Cardiac fibroblast (primary cell): ENCODE data around the gene ABITRAM.
"Not testable (repeated sequence)": the region's sequence is repeated elsewhere in the genome, so short reads cannot be mapped to it uniquely, and the experiment has no call there.

Experiments used
- DNase-seq, 2 donors: peaks; one replicate each; pipeline versions ENCODE4 v3.0.0 to v3.0.0-alpha.2; 2010; ENCODE audit warnings: low read depth in 2 of 2
- H3K4me3 ChIP-seq, 2 donors: replicated peaks in 1 of 2; 1 replicate in 1 of 2; 2 replicates in 1 of 2; pipeline ENCODE4 v1.5.1; 2011; ENCODE audit warnings: low read depth in 2 of 2, low read length in 2 of 2, mild to moderate bottlenecking in 2 of 2, moderate library complexity in 1 of 2
- TF ChIP-seq, protein P1 (sequence below): IDR thresholded peaks from one replicate; pipeline ENCODE4 v1.5.1; 2011; ENCODE audit warnings: low read depth, mild to moderate bottlenecking, low read length, inconsistent platforms

ABITRAM gene

DNA sequence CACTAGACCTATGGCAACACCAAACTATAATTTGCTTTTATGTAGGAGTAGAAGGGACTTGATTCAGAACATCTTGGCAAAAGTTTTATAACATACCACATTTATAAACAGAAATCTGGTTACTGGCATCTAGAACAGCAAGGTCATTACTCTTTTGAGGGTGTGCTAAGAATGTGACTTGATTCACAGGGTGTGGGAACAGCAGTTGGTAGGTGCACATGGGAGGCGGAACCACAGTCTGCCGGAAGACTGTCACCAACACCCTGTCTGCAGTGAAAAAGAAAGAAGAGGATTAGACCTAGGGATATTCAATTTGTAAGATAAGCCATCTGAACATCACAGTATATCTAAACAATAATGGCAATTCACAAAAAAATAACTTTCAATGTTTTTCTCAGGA, 23.3 kb upstream of the ABITRAM start:
- TF ChIP-seq, protein P1, sequence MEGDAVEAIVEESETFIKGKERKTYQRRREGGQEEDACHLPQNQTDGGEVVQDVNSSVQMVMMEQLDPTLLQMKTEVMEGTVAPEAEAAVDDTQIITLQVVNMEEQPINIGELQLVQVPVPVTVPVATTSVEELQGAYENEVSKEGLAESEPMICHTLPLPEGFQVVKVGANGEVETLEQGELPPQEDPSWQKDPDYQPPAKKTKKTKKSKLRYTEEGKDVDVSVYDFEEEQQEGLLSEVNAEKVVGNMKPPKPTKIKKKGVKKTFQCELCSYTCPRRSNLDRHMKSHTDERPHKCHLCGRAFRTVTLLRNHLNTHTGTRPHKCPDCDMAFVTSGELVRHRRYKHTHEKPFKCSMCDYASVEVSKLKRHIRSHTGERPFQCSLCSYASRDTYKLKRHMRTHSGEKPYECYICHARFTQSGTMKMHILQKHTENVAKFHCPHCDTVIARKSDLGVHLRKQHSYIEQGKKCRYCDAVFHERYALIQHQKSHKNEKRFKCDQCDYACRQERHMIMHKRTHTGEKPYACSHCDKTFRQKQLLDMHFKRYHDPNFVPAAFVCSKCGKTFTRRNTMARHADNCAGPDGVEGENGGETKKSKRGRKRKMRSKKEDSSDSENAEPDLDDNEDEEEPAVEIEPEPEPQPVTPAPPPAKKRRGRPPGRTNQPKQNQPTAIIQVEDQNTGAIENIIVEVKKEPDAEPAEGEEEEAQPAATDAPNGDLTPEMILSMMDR = no peak
- H3K4me3 ChIP-seq = no peak overlapping the region
- no peak for DNase-seq

GRCh38 chr9:108911820-108912219, 22.4 kb upstream of the ABITRAM start:
- TF ChIP-seq, protein P1 = no peak
- no peak overlapping the region for H3K4me3 ChIP-seq
- no peak for DNase-seq

DNA sequence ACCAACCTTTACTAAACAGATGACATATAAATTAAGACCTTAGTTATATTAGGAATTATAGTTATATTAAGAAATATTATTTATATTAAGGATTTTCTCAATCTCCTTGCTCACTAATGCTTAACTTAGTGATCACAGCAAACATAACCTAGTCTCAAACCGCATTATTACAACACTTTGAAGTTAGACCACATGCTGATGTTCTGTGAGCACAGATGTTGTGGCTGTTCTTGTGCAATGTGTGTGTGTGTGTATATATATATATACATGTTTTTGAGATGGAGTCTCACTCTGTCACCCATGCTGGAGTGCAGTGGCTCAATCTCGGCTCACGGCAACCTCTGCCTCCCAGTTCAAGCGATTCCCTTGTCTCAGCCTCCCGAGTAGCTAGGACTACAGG, 20.8 kb upstream of the ABITRAM start:
- TF ChIP-seq, protein P1 = no peak
- DNase-seq = no peak
- H3K4me3 ChIP-seq = no peak overlapping the region

GRCh38 chr9:108919517-108919916, 14.7 kb upstream of the ABITRAM start:
- no peak overlapping the region for H3K4me3 ChIP-seq
- TF ChIP-seq, protein P1 = no peak
- no peak for DNase-seq

DNA sequence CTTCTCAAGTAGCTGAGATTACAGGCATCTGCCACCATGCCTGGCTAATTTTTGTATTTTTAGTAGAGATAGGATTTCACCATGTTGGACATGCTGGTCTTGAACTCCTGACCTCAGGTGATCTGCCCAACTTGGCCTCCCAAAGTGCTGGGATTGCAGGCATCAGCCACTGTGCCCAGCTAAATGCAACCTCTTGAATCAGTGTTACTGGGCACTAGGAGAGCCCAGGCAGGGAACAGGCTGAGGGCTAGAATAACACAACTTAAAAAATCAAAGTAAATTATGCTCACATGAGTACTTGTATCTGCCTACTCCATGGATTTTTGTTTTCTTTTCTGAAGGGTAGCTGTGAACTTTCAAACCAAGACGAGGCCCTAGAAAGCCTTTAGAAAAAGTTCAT, 13.8 kb upstream of the ABITRAM start:
- DNase-seq, H3K4me3 ChIP-seq: not testable (repeated sequence)

DNA sequence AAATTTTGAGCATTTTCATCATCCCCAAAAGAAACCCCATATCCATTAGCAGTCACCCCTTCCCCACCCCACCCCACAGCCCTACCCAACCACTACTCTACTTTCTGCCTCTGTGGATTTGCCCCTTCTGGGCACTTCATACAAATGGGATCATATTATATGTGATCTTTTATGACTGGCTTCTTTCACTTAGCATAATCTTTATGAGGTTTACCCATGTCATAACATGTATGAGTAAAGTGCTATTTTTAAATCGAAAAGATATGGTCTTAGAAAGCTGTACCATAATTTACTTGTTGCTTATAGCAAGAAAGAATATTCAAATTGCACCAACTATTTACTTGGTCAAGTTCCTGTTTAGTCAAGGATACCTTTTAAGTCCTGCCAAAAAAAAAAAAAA, 13.0 kb upstream of the ABITRAM start:
- H3K4me3 ChIP-seq = no peak overlapping the region
- DNase-seq = no peak
- TF ChIP-seq, protein P1 = no peak

GRCh38 chr9:108924466-108924865, 9.7 kb upstream of the ABITRAM start:
- no peak for DNase-seq
- TF ChIP-seq, protein P1 = no peak
- H3K4me3 ChIP-seq = no peak overlapping the region
